Mesendoderm (in vitro differentiated cells): Measurements from ENCODE around the gene CREB5.

Experiments
- DNase-seq: peaks from one replicate; pipeline ENCODE4 v3.0.0; 2013
- H2AK5ac ChIP-seq: 2 replicates; pipeline ENCODE4 v1.6.1; 2013; ENCODE audit warnings: low read length, inconsistent platforms
- H2BK120ac ChIP-seq: 2 replicates; pipeline ENCODE4 v1.6.1; 2013; ENCODE audit warnings: low read depth, mild to moderate bottlenecking, low read length, moderate library complexity, mixed read lengths
- H2BK15ac ChIP-seq: replicated peaks from 2 replicates; pipeline ENCODE4 v1.6.1; 2013; ENCODE audit warnings: low read depth, mild to moderate bottlenecking, moderate library complexity
- H2BK5ac ChIP-seq: 2 replicates; pipeline ENCODE4 v1.6.1; 2013; ENCODE audit warnings: low read length, inconsistent platforms
- H3K18ac ChIP-seq: 2 replicates; pipeline ENCODE4 v1.6.1; 2013; ENCODE audit warnings: mild to moderate bottlenecking, low read length, mixed read lengths
- H3K23ac ChIP-seq: one replicate; pipeline ENCODE4 v1.6.1; 2013; ENCODE audit warnings: low read length
- H3K27ac ChIP-seq: 2 replicates; pipeline ENCODE4 v1.5.1; 2013; ENCODE audit warnings: low read depth, mild to moderate bottlenecking, inconsistent platforms, low read length, moderate library complexity
- H3K27me3 ChIP-seq: 2 replicates; pipeline ENCODE4 v1.6.1; 2013; ENCODE audit warnings: low read length, control low read depth, mild to moderate bottlenecking, inconsistent platforms; ENCODE audit not compliant: insufficient read depth, poor library complexity
- H3K36me3 ChIP-seq: 2 replicates; pipeline ENCODE4 v1.6.1; 2013; ENCODE audit warnings: low read length, inconsistent platforms; ENCODE audit not compliant: control insufficient read depth, insufficient read depth
- H3K4ac ChIP-seq: one replicate; pipeline ENCODE4 v1.6.1; 2013; ENCODE audit warnings: low read depth, mild to moderate bottlenecking, low read length, moderate library complexity
- H3K4me1 ChIP-seq: 2 replicates; pipeline ENCODE4 v1.6.1; 2013; ENCODE audit warnings: low read depth, low read length, inconsistent platforms; ENCODE audit not compliant: control insufficient read depth
- H3K4me2 ChIP-seq: 2 replicates; pipeline ENCODE4 v1.6.1; 2013; ENCODE audit warnings: low read length
- H3K4me3 ChIP-seq: 2 replicates; pipeline ENCODE4 v1.5.1; 2013; ENCODE audit warnings: mild to moderate bottlenecking, low read length
- H3K56ac ChIP-seq: one replicate; pipeline ENCODE4 v1.6.1; 2013; ENCODE audit warnings: low read length
- H3K79me1 ChIP-seq: 2 replicates; pipeline ENCODE4 v1.6.1; 2013; ENCODE audit warnings: low read length, inconsistent platforms
- H3K79me2 ChIP-seq: 2 replicates; pipeline ENCODE4 v1.6.1; 2013; ENCODE audit warnings: mild to moderate bottlenecking, low read length; ENCODE audit not compliant: control insufficient read depth, insufficient read depth
- H3K9ac ChIP-seq: 2 replicates; pipeline ENCODE4 v1.6.1; 2013; ENCODE audit warnings: low read length, inconsistent platforms
- H4K5ac ChIP-seq: one replicate; pipeline ENCODE4 v1.6.1; 2013; ENCODE audit warnings: low read length
- H4K8ac ChIP-seq: one replicate; pipeline ENCODE4 v1.6.1; 2013; ENCODE audit warnings: low read depth, mild to moderate bottlenecking, control low read depth, low read length, moderate library complexity
- WGBS: extraction: QIAGEN DNeasy Blood & Tissue Kit; methylation state at CpG from one replicate; pipeline ENCODE4 v1.1.7; 2013; ENCODE audit warnings: low lambda C conversion rate, missing lambda C conversion rate; ENCODE audit not compliant: insufficient coverage; ENCODE audit errors: extremely low coverage; 5-methylcytosine and 5-hydroxymethylcytosine counted together

CREB5 gene

GRCh38 chr7:28862595-28863272 lies 450.4 kb downstream of the CREB5 start:
- Histone ChIP-seq H3K27ac (no peak overlapping the region), H2AK5ac (no peak overlapping the region), H2BK5ac (no peak overlapping the region), H3K56ac (no peak overlapping the region), H3K23ac (no peak overlapping the region), H4K5ac (no peak overlapping the region), H3K79me2 (no peaks in the 10 kb centered on the region), H3K4me1 (peaks cover 2% of the 10 kb centered on the region), H3K18ac (no peak overlapping the region), H3K9ac (no peak overlapping the region), H3K36me3 (no peaks in the 10 kb centered on the region), H2BK15ac (no peak overlapping the region), H3K79me1 (no peaks in the 10 kb centered on the region), H2BK120ac (no peak overlapping the region), H3K4me2 (no peak overlapping the region), H3K27me3 (no peaks in the 10 kb centered on the region), H3K4ac (no peak overlapping the region), H4K8ac (no peak overlapping the region), H3K4me3 (no peak overlapping the region)
- no peak for DNase-seq
- WGBS = no CpG with 5 or more reads among the region's 9 CpGs

GRCh38 chr7:28865601-28866144 lies 453.4 kb downstream of the CREB5 start:
- Histone ChIP-seq H3K23ac (no peak overlapping the region), H2BK15ac (no peak overlapping the region), H3K9ac (no peak overlapping the region), H3K79me1 (no peaks in the 10 kb centered on the region), H3K4me3 (no peak overlapping the region), H2AK5ac (no peak overlapping the region), H2BK120ac (no peak overlapping the region), H3K27me3 (no peaks in the 10 kb centered on the region), H3K4ac (no peak overlapping the region), H3K27ac (no peak overlapping the region), H4K8ac (no peak overlapping the region), H3K56ac (no peak overlapping the region), H2BK5ac (no peak overlapping the region), H3K36me3 (no peaks in the 10 kb centered on the region), H3K4me1 (peaks cover 2% of the 10 kb centered on the region), H3K4me2 (no peak overlapping the region), H3K18ac (no peak overlapping the region), H3K79me2 (no peaks in the 10 kb centered on the region), H4K5ac (no peak overlapping the region)
- no peak for DNase-seq
- WGBS = no CpG with 5 or more reads among the region's 6 CpGs

DNA sequence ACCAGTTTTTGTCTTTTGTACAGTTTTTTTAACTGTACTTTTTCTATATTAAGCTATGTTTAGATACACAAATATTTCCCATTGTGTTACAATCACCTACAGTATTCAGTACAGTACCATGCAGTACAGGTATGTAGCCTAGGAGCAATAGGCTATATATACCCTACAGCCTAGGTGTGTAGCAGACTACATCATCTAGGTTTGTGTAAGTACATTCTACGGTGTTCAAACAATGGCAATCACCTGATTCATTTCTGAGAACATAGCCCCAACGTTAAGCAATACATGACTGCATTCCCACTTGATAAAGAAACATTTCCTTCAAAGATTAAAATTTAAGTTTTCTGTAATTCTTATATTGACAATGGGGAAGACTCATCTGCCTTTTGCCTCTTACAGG lies 456.4 kb downstream of the CREB5 start:
- no peak for DNase-seq
- H4K5ac ChIP-seq = no peak overlapping the region
- no peak overlapping the region for H2BK5ac ChIP-seq
- H3K36me3 ChIP-seq = no peaks in the 10 kb centered on the region
- H3K4me2 ChIP-seq = no peak overlapping the region
- H3K56ac ChIP-seq = no peak overlapping the region
- H3K4ac ChIP-seq = no peak overlapping the region
- H2AK5ac ChIP-seq = no peak overlapping the region
- peaks cover 2% of the 10 kb centered on the region for H3K4me1 ChIP-seq
- no CpG with 5 or more reads among the region's 2 CpGs for WGBS
- H3K27ac ChIP-seq = no peak overlapping the region
- no peak overlapping the region for H3K4me3 ChIP-seq
- no peak overlapping the region for H2BK15ac ChIP-seq
- no peaks in the 10 kb centered on the region for H3K79me1 ChIP-seq
- H3K18ac ChIP-seq = no peak overlapping the region
- no peak overlapping the region for H3K9ac ChIP-seq
- no peak overlapping the region for H3K23ac ChIP-seq
- no peak overlapping the region for H2BK120ac ChIP-seq
- no peaks in the 10 kb centered on the region for H3K79me2 ChIP-seq
- H4K8ac ChIP-seq = no peak overlapping the region
- H3K27me3 ChIP-seq = no peaks in the 10 kb centered on the region

DNA sequence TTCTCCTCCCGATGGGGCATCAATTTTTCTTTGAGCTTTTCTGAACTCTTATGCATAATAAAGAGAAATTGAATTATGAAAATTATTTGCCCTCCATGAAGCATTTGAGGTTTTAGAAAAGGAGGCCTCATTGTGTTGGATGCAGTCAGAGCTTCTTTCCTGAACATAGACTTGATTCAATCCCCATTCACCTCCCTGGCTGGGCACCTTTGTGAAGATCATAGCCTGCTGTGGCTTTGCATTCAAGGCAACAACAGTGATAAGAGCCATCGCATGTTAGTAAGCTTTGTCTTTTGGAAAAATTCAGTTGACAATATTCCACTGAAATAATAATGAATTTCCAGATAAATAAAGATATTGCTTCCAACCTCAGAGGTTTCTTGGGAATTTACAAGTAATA lies 458.8 kb downstream of the CREB5 start:
- Histone ChIP-seq H3K4me1 (no peaks in the 10 kb centered on the region), H2BK5ac (no peak overlapping the region), H3K56ac (no peak overlapping the region), H3K9ac (no peak overlapping the region), H4K8ac (no peak overlapping the region), H2BK15ac (no peak overlapping the region), H3K4ac (no peak overlapping the region), H4K5ac (no peak overlapping the region), H3K36me3 (no peaks in the 10 kb centered on the region), H3K79me2 (no peaks in the 10 kb centered on the region), H3K27me3 (no peaks in the 10 kb centered on the region), H2BK120ac (no peak overlapping the region), H2AK5ac (no peak overlapping the region), H3K18ac (no peak overlapping the region), H3K4me2 (no peak overlapping the region), H3K23ac (no peak overlapping the region), H3K4me3 (no peak overlapping the region), H3K27ac (no peak overlapping the region), H3K79me1 (no peaks in the 10 kb centered on the region)
- WGBS = no CpG with 5 or more reads among the region's 2 CpGs
- no peak for DNase-seq

- Histone ChIP-seq H4K8ac (no peak overlapping the region), H3K9ac (no peak overlapping the region), H3K79me2 (no peaks in the 10 kb centered on the region), H3K56ac (no peak overlapping the region), H2BK5ac (no peak overlapping the region), H3K4me1 (no peaks in the 10 kb centered on the region), H3K27ac (no peak overlapping the region), H2AK5ac (no peak overlapping the region), H3K79me1 (no peaks in the 10 kb centered on the region), H3K4me3 (no peak overlapping the region), H3K36me3 (no peaks in the 10 kb centered on the region), H3K23ac (no peak overlapping the region), H3K18ac (no peak overlapping the region), H2BK120ac (no peak overlapping the region), H3K4ac (no peak overlapping the region), H4K5ac (no peak overlapping the region), H2BK15ac (no peak overlapping the region), H3K27me3 (no peaks in the 10 kb centered on the region), H3K4me2 (no peak overlapping the region)
- no peak for DNase-seq
Observed at GRCh38 chr7:28871631-28872030, 459.3 kb downstream of the CREB5 start.

DNA sequence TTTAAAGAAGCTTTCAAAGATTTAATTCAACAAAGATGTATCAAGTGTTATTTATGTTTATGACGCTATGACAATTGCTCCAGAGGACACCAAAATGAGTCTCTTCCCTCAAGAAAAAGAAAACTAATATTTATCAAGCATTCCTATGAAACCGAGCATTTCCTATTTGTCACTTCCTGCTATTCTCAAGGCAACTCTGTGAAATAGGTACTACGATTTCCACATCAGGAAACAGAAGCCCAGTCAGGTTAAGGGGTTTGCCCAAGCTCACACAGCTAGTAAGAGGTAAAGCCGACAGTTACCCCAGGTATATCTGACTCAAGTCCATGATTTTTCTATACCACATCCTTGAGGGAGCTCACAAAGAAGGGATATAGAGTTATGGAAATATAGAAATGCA lies 459.9 kb downstream of the CREB5 start:
- H2AK5ac ChIP-seq = no peak overlapping the region
- H2BK120ac ChIP-seq = no peak overlapping the region
- H3K79me2 ChIP-seq = no peaks in the 10 kb centered on the region
- H3K4me3 ChIP-seq = no peak overlapping the region
- no peak overlapping the region for H3K27ac ChIP-seq
- no peaks in the 10 kb centered on the region for H3K4me1 ChIP-seq
- H2BK15ac ChIP-seq = no peak overlapping the region
- no peaks in the 10 kb centered on the region for H3K27me3 ChIP-seq
- H3K4ac ChIP-seq = no peak overlapping the region
- H2BK5ac ChIP-seq = no peak overlapping the region
- H4K8ac ChIP-seq = no peak overlapping the region
- no peak overlapping the region for H3K18ac ChIP-seq
- no peaks in the 10 kb centered on the region for H3K36me3 ChIP-seq
- H3K79me1 ChIP-seq = no peaks in the 10 kb centered on the region
- H3K56ac ChIP-seq = no peak overlapping the region
- H3K4me2 ChIP-seq = no peak overlapping the region
- H4K5ac ChIP-seq = no peak overlapping the region
- WGBS = no CpG with 5 or more reads among the region's 4 CpGs
- DNase-seq = no peak
- H3K23ac ChIP-seq = no peak overlapping the region
- no peak overlapping the region for H3K9ac ChIP-seq
